ENCODE measurements around the gene USP10. TPM values are rescaled to one million over a fixed set of nuclear protein-coding genes. Genes with fewer than 3 reads are reported as not detected.
A peak's percentile ranks its signal among the peaks of the same experiment; 100 is the strongest.

The USP10 gene
- total RNA-seq, 1 donor from 2014 or later, result 62.7 TPM

GRCh38 chr16:84735849-84736586 lies 36.2 kb downstream of the USP10 start:
- Histone ChIP-seq H3K9me3 (no peaks in the 10 kb centered on the region), H3K4me3 (no peak overlapping the region), H3K36me3 (peaks cover 12% of the 10 kb centered on the region), H3K27ac (no peak overlapping the region), H3K27me3 (ENCODE audit: low read depth) (no peaks in the 10 kb centered on the region), H3K4me1 (peaks cover 48% of the 10 kb centered on the region)
- peak; percentile 55 for DNase-seq
- no peak for TF ChIP-seq CTCF (IDR thresholded peaks at IDR 0.05)
- peak; percentile 69 to 71 for ATAC-seq
- intact Hi-C loops (cut with DNase I), result no loop called here

- Histone ChIP-seq H3K27ac (no peak overlapping the region), H3K4me3 (no peak overlapping the region), H3K9me3 (no peaks in the 10 kb centered on the region), H3K27me3 (ENCODE audit: low read depth) (no peaks in the 10 kb centered on the region), H3K36me3 (peaks cover 13% of the 10 kb centered on the region), H3K4me1 (peaks cover 57% of the 10 kb centered on the region)
- peak; percentile 53 for DNase-seq
- TF ChIP-seq CTCF (IDR thresholded peaks at IDR 0.05), result no peak
- intact Hi-C loops (cut with DNase I), result no loop called here
- ATAC-seq, result peak; percentile 72 to 78
Observed at GRCh38 chr16:84737192-84738011, 37.6 kb downstream of the USP10 start.

- H3K4me3 ChIP-seq, result no peak overlapping the region
- H3K27me3 ChIP-seq (ENCODE audit: low read depth), result no peaks in the 10 kb centered on the region
- peak; percentile 84 to 85 for ATAC-seq
- peaks cover 57% of the 10 kb centered on the region for H3K4me1 ChIP-seq
- peak; percentile 78 for DNase-seq
- peaks cover 14% of the 10 kb centered on the region for H3K36me3 ChIP-seq
- intact Hi-C loops (cut with DNase I), result no loop called here
- H3K9me3 ChIP-seq, result no peaks in the 10 kb centered on the region
- no peak overlapping the region for H3K27ac ChIP-seq
- peak; percentile 89 for TF ChIP-seq CTCF (IDR thresholded peaks at IDR 0.05)
Observed at GRCh38 chr16:84738255-84739038, 38.6 kb downstream of the USP10 start.

- Histone ChIP-seq H3K9me3 (no peaks in the 10 kb centered on the region), H3K27ac (no peak overlapping the region), H3K36me3 (peaks cover 6% of the 10 kb centered on the region), H3K27me3 (ENCODE audit: low read depth) (no peaks in the 10 kb centered on the region), H3K4me3 (no peak overlapping the region), H3K4me1 (peaks cover 57% of the 10 kb centered on the region)
- DNase-seq (no peak), ATAC-seq (no peak)
- intact Hi-C loops (cut with DNase I), result no loop called here
- TF ChIP-seq CTCF (IDR thresholded peaks at IDR 0.05), result no peak
Observed at GRCh38 chr16:84739349-84740124, 39.7 kb downstream of the USP10 start.
